ENCODE measurements around the gene GPR132. TPM values are rescaled to one million over a fixed set of nuclear protein-coding genes. Genes with fewer than 3 reads are reported as not detected.

GPR132 gene
- total and polyA plus RNA-seq, 10 of the 15 experiments (the other 5 are each of a cell fraction or from before 2014, with no cell fraction given) = 1.9 to 49.3 (median 20.4) TPM

- no peak for ATAC-seq
- Histone ChIP-seq H3K27ac (ENCODE audit: control insufficient read depth, insufficient read depth) (no peak overlapping the region), H3K36me3 (ENCODE audit: control insufficient read depth in 2 of 2, insufficient read depth in 2 of 2, low read length in 1 of 2) (peaks cover 0 to 2% of the 10 kb centered on the region in 2 experiments; a peak in 2 of 4 replicates), H3K4me2 (ENCODE audit: control insufficient read depth, insufficient read depth) (no peak overlapping the region), H4K20me1 (ENCODE audit: control insufficient read depth, insufficient read depth) (no peaks in the 10 kb centered on the region), H3K27me3 (replicated peaks in 1 of 2; ENCODE audit: control insufficient read depth in 2 of 2, insufficient read depth in 2 of 2, low read length in 1 of 2) (no peaks in the 10 kb centered on the region), H3K9me3 (replicated peaks; ENCODE audit: control insufficient read depth, insufficient read depth, low read length) (peaks cover 5% of the 10 kb centered on the region; the same call in 1 of the 3 replicates), H3K4me3 (0 out of 2 replicates have a peak overlapping the region, but pooled peaks have one; percentile 72), H3K79me2 (ENCODE audit: control insufficient read depth, insufficient read depth, low read length) (peaks cover 44% of the 10 kb centered on the region), H2AFZ (ENCODE audit: control insufficient read depth, low read depth, low read length) (no peak overlapping the region), H3K9ac (ENCODE audit: control insufficient read depth, insufficient read depth, low read length) (no peak overlapping the region), H3K4me1 (ENCODE audit: control insufficient read depth, insufficient read depth, low read length) (peaks cover 26% of the 10 kb centered on the region)
- TF ChIP-seq ATF7 (IDR thresholded peaks at IDR 0.05; ENCODE audit: low read depth) = no peak
- no peak for TF ChIP-seq MXI1 (IDR thresholded peaks at IDR 0.05; ENCODE audit: low read depth, low read length)
- TF ChIP-seq NFXL1 (IDR thresholded peaks at IDR 0.05; ENCODE audit: borderline replicate concordance) = no peak
- no peak for TF ChIP-seq CHD1 (IDR thresholded peaks at IDR 0.05; ENCODE audit: low read depth, low read length)
- TF ChIP-seq KAT2A (conservative IDR thresholded peaks at IDR 0.05; ENCODE audit: control insufficient read depth, low read depth, low read length) = no peak
- TF ChIP-seq FOXK2 (IDR thresholded peaks at IDR 0.05) = no peak
- no peak for TF ChIP-seq BHLHE40 (IDR thresholded peaks at IDR 0.05; ENCODE audit: borderline replicate concordance in 1 of 2, low read depth in 2 of 2, low read length in 1 of 2)
- no peak for TF ChIP-seq CBFB (IDR thresholded peaks at IDR 0.05; ENCODE audit: low read depth)
- TF ChIP-seq POLR2AphosphoS2 (IDR thresholded peaks at IDR 0.05; ENCODE audit: low read depth, low read length) = no peak
- TF ChIP-seq CHD2 (IDR thresholded peaks at IDR 0.05; ENCODE audit: borderline replicate concordance, low read depth, low read length) = no peak
- ChIA-PET POLR2A (interaction anchor here (1.3 kb wide), 1 partner anchor 43 kb away, joined by 3 read pairs; no protein-coding TSS in a partner anchor), SMC1A (ENCODE audit: uncharacterized antibody, unreplicated experiment) (no interaction called here), CTCF (no interaction called here), RAD21 (ENCODE audit: unreplicated experiment) (no interaction called here)
- WGBS (ENCODE audit: insufficient coverage, insufficient replicate concordance, low lambda C conversion rate, missing lambda C conversion rate) = 95% methylated on average over 11 of the region's 11 CpGs
- in situ Hi-C loops (cut with MboI) (no loop called here), intact Hi-C loops (cut with micrococcal nuclease; ENCODE audit: unreplicated experiment) (loop anchor here (5.0 kb wide), 1 partner anchor 44 kb away; the partner anchor contains the start of gene GPR132)
- no TSS peak for BruUV-seq (replicated peaks)
- no peak for DNase-seq (ENCODE audit: low read depth, low spot score)
- FAIRE-seq = no peak
Measured at GRCh38 chr14:105023144-105023543, 42.1 kb downstream of the GPR132 start.
